GM12892 (cell line): ENCODE data around the gene GFI1B.

ENCODE experiments used
- DNase-seq: peaks from one replicate; pipeline ENCODE4 v3.0.0; 2011; ENCODE audit not compliant: insufficient read length
- FAIRE-seq: peaks from 2 replicates; lab custom pipeline; 2011; peaks lifted over from hg19 to GRCh38; lab: Jason Lieb, UNC
- POLR2A ChIP-seq: IDR thresholded peaks from 2 replicates; pipeline ENCODE4 v1.6.1; 2011; ENCODE audit warnings: low read depth, low read length, control low read depth
- POLR2AphosphoS5 ChIP-seq: IDR thresholded peaks from 2 replicates; pipeline ENCODE4 v1.6.1; 2011; ENCODE audit warnings: low read depth, low read length, control low read depth
- TAF1 ChIP-seq: IDR thresholded peaks from 2 replicates; pipeline ENCODE4 v1.6.1; 2011; ENCODE audit warnings: low read depth, mild to moderate bottlenecking, control low read depth, low read length, borderline replicate concordance

GFI1B gene

GRCh38 chr9:132973166-132973565, 5.3 kb upstream of the GFI1B start:
- no peak for TF ChIP-seq TAF1
- TF ChIP-seq POLR2A, result no peak
- no peak for TF ChIP-seq POLR2AphosphoS5

DNA sequence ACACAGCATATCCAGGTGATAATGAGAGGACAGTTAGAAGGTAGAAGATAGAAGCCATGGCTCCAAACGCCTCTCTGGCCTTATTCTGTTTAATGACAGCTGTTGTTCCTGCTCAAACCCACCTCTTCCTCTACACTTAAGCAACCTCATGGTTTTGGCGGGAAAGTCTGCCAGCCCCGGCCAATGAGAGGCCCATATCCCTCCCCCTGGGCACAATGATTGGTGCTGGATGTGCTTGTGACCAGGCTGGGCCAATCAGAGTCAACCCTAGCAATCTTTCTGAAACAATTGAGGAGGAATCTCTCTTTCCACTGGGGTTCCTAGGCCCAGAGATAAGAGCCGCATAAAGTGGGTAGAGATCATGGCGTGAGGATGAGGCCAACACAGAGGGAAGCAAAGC, 4.8 kb upstream of the GFI1B start:
- no peak for FAIRE-seq
- no peak for TF ChIP-seq POLR2A
- TF ChIP-seq POLR2AphosphoS5, result no peak
- no peak for TF ChIP-seq TAF1
- DNase-seq, result no peak

More at GRCh38 chr9:132973166-132973565, 5.3 kb upstream of the GFI1B start:
- DNase-seq, result no peak
- no peak for FAIRE-seq

GRCh38 chr9:132975961-132976360, 2.5 kb upstream of the GFI1B start:
- FAIRE-seq (no peak), DNase-seq (no peak)
- TF ChIP-seq POLR2A, result no peak
- no peak for TF ChIP-seq TAF1
- no peak for TF ChIP-seq POLR2AphosphoS5

- FAIRE-seq, result no peak
These were observed 1.9 kb upstream of the GFI1B start for GRCh38 chr9:132976571-132976970.

GRCh38 chr9:132978112-132978450, 413 bp upstream of the GFI1B start:
- TF ChIP-seq POLR2AphosphoS5 (no peak), POLR2A (no peak), TAF1 (no peak)
- DNase-seq (no peak), FAIRE-seq (no peak)

More at GRCh38 chr9:132976571-132976970, 1.9 kb upstream of the GFI1B start:
- DNase-seq, result no peak
- TF ChIP-seq POLR2A (no peak), TAF1 (no peak), POLR2AphosphoS5 (no peak)

- FAIRE-seq, result no peak
- no peak for DNase-seq
- no peak for TF ChIP-seq TAF1
- no peak for TF ChIP-seq POLR2A
- TF ChIP-seq POLR2AphosphoS5, result no peak
These were observed 1.7 kb downstream of the GFI1B start for GRCh38 chr9:132980157-132980556.

- FAIRE-seq (no peak), DNase-seq (no peak)
- TF ChIP-seq POLR2AphosphoS5, result no peak
- no peak for TF ChIP-seq TAF1
- TF ChIP-seq POLR2A, result no peak
These were observed 4.0 kb downstream of the GFI1B start for GRCh38 chr9:132982458-132982857.

DNA sequence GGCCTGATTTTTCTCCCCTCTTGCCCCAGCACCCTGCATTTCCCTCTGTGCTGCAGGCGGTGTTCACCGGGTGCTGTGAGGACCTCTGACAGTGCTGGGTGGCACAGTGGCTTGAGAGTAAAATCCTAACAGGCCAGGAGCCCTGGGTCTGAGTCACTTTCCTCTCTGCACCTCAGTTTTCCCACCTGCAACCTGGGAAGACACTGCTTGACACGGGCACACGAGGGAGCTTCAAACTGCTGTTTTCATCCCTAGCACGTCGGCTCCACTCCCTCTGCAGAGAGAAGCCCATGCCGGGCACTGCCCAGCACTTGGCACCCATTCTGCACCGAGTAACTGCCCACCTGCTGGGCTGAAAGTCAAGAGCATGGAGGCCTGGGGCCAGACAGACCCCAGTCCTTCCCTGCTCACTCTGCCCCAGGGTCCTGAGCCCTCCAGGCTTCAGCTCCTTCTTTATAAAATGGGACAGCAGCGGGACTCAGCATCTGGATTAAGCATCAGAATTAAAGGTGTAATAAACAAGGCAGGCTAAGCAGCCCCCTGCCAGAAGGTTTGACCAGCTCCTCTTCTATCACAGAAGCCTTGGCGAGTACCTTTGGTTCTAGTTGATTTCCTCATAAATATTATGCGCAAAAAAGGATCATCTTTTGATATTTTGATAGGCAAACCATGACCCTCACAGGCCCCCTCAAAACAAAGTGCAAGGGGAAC, 5.2 kb downstream of the GFI1B start:
- no peak for TF ChIP-seq POLR2A
- no peak for TF ChIP-seq TAF1
- TF ChIP-seq POLR2AphosphoS5, result no peak
- FAIRE-seq, result no peak
- no peak for DNase-seq

- DNase-seq, result no peak
- TF ChIP-seq POLR2A (no peak), POLR2AphosphoS5 (no peak), TAF1 (no peak)
- no peak for FAIRE-seq
These were observed 5.9 kb downstream of the GFI1B start for GRCh38 chr9:132984202-132985070.

DNA sequence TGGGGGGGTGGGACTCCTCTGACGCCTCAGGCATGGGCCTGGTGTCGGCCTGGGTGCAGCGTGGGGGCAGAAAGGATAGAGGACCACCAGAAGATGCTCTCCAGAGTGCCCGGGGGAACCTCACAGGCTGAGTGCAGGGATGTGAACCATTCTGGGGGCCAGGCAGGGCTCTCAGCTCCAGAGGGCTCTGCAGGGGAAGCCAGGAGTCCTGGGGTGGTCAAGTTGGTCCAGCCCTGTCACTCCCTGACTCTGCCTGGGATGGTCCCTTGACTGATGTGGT, 6.5 kb downstream of the GFI1B start:
- no peak for FAIRE-seq
- TF ChIP-seq TAF1 (no peak), POLR2AphosphoS5 (no peak), POLR2A (no peak)
- no peak for DNase-seq

DNA sequence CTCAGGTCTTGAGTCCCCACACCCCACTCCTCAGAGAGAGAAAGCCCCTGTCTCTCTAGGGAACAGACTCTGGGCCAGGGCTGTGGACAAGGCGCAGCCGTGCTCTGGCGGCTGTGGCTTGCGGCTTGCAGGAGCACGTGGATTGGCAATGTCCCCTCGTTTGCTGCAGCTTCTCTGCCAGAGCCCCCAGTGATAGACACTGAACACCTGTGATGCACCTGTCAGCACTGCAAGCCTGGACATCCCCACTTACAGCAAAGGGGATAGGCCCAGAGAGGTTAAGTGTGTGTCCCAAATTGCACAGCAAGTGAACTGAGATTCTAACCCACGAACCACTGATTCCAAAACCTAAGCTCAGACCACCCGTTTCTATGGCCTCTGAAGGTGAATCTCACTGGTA, 7.0 kb downstream of the GFI1B start:
- FAIRE-seq, result no peak
- DNase-seq, result no peak
- TF ChIP-seq POLR2A, result no peak
- no peak for TF ChIP-seq TAF1
- no peak for TF ChIP-seq POLR2AphosphoS5

- TF ChIP-seq POLR2AphosphoS5, result no peak
- no peak for TF ChIP-seq POLR2A
- TF ChIP-seq TAF1, result no peak
- FAIRE-seq, result no peak
- no peak for DNase-seq
These were observed 7.6 kb downstream of the GFI1B start for GRCh38 chr9:132986114-132986513.
